Fibroblast of pulmonary artery (primary cell): ENCODE results near the gene POU1F1.
"Not testable (repeated sequence)": the region's sequence is repeated elsewhere in the genome, so short reads cannot be mapped to it uniquely, and the experiment has no call there.

ENCODE experiments used
- DNase-seq: peaks from one replicate; pipeline ENCODE4 v3.0.0-alpha.2; 2010; ENCODE audit warnings: low read depth
- H3K4me3 ChIP-seq: replicated peaks from 2 replicates; pipeline ENCODE4 v1.5.1; 2011; ENCODE audit warnings: low read depth, mild to moderate bottlenecking, control low read depth, low read length, moderate library complexity
- TF ChIP-seq, protein P1 (sequence below): IDR thresholded peaks from 2 replicates; pipeline ENCODE4 v1.5.1; 2011; ENCODE audit warnings: mild to moderate bottlenecking, control low read depth, low read length, inconsistent platforms; ENCODE audit errors: missing control alignments

POU1F1 gene

DNA sequence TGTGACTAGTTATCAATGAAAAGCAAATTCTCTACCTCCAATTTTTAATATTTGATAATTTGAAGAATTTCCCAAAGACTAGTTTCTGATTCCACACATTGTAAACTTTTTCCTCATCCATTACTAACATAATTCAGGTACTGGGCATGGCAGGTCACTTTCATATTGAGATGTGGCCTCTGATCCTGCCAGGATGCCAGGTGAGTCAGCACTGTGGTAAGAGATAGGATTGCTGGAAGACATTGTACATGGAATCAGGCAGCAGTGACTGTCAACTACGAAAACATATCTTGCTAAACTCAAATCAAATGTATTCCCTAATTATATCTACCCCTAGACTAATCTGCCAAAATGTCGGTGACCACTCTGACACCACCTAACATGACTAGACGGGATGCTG, 33.2 kb upstream of the POU1F1 start:
- TF ChIP-seq, protein P1, sequence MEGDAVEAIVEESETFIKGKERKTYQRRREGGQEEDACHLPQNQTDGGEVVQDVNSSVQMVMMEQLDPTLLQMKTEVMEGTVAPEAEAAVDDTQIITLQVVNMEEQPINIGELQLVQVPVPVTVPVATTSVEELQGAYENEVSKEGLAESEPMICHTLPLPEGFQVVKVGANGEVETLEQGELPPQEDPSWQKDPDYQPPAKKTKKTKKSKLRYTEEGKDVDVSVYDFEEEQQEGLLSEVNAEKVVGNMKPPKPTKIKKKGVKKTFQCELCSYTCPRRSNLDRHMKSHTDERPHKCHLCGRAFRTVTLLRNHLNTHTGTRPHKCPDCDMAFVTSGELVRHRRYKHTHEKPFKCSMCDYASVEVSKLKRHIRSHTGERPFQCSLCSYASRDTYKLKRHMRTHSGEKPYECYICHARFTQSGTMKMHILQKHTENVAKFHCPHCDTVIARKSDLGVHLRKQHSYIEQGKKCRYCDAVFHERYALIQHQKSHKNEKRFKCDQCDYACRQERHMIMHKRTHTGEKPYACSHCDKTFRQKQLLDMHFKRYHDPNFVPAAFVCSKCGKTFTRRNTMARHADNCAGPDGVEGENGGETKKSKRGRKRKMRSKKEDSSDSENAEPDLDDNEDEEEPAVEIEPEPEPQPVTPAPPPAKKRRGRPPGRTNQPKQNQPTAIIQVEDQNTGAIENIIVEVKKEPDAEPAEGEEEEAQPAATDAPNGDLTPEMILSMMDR, result no peak
- no peak for DNase-seq
- no peak overlapping the region for H3K4me3 ChIP-seq

DNA sequence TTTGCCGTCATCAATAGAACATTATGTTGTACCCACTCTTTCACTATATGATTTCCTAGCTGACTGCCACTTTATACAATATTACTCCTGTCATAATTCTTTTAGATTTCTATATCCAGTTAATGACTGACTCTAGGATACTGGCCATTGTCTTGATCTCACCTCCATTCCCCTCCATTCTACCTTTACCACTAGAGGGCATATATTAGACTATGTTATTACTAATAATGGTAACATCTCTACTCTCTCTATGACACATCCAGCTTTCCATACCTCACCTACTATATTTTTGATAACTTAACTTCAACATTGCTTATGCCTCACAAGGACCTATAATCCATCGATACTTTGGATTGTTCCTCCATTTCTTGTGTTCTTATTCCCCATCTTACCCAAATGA, 31.4 kb upstream of the POU1F1 start:
- TF ChIP-seq, protein P1, result peak; percentile 30
- H3K4me3 ChIP-seq, result no peak overlapping the region
- peak; percentile 7 for DNase-seq

DNA sequence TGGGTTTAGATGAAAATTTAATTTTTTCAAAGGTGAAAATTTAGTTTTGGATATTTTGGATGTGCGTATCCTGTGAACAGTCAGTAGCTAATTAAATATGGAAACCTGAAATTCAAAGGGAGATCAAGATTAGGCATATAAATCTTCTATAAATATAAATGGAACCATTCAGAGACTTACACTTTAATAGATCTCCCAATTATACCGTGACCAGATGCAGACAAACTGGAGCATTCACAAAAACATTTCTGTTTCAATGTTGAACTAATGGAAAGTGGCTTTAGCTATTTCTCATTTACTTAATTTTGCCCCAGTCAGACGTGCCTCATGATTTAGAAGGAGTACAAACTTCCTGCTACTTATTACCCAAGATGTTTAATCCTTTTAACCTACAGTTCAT, 29.1 kb upstream of the POU1F1 start:
- H3K4me3 ChIP-seq, result no peak overlapping the region
- TF ChIP-seq, protein P1, result no peak
- DNase-seq, result no peak

DNA sequence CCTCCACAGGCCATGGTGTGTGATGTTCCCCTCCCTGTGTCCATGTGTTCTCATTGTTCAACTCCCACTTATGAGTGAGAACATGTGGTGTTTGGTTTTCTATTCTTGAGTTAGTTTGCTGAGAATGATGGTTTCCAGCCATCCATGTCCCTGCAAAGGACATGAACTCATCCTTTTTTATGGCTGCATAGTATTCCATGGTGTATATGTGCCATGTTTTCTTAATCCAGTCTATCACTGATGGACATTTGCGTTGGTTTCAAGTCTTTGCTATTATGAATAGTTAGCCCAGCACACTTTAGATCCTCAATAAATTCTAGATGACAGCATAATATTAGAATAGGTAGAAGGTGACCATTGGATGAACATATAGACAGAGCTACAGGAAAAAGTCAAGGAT, 28.6 kb upstream of the POU1F1 start:
- not testable (repeated sequence) for DNase-seq, H3K4me3 ChIP-seq

DNA sequence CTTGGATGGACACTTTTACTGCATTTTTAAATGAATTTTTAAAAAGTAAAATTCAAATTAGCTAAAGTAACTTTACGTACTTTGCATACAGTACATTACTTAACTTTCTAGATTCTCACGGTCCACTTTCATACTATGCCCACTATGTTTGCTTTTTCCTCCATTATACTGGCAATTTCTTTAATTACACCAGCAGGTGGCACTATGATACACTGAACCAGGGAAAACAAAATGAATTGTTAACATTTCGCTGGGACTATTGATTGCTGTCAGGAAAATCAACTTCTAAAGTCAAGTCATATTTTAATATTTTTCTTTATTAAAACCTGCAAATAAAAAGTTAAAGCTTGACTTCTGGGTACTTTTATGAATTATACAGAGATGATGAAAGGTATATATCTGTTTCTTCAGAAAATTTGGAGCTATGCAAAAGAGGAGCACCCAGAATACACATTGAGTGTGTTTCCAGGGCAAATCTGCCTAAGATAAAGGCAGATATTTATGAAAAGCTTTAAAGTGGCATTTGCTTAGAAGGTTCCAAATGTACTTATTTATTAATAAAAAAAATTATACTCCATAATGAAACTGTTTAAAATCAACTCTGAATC, 21.8 kb upstream of the POU1F1 start:
- DNase-seq, result peak; percentile 63
- no peak overlapping the region for H3K4me3 ChIP-seq
- TF ChIP-seq, protein P1, result peak; percentile 68

DNA sequence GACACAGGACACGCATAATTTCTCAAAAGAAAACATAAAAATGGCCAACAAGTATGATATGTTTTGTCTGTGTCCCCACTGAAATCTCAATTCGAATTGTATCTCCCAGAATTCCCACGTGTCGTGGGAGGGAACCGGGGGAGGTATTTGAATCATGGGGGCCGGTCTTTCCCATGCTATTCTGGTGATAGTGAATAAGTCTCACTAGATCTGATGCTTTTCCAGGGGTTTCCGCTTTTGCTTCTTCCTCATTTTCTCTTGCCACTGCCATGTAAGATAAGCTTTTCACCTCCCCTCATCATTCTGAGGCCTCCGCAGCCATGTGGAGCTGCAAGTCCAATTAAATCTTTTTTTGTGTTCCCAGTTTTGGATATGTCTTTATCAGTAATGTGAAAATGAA, 12.1 kb upstream of the POU1F1 start:
- no peak for DNase-seq
- no peak overlapping the region for H3K4me3 ChIP-seq
- TF ChIP-seq, protein P1, result no peak

DNA sequence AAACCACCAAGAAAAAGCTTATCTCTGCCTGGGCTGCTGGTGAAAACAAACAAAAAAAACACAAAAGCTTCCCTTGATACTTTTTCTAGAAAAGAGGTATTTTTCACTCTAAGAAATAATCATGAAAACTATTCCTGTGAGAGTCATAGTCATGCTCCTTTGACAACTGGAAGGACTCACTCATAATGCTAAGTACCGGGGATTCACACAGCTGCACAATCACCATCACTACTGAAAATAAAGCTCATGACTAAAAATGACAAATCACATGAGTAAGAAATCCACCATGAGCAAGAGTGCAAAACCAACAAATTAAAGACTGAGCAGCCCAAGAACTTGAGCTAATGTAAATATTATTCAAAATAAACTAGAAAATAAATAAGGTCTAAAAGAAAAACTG, 10.6 kb upstream of the POU1F1 start:
- peak; percentile 8 for DNase-seq
- TF ChIP-seq, protein P1, result no peak
- H3K4me3 ChIP-seq, result no peak overlapping the region
